ENCODE measurements around the gene DIS3L2.
"Not testable (repeated sequence)": the region's sequence is repeated elsewhere in the genome, so short reads cannot be mapped to it uniquely, and the experiment has no call there.

DIS3L2 gene

GRCh38 chr2:232104076-232104646 lies 142.6 kb downstream of the DIS3L2 start:
- no peak overlapping the region for H3K9ac ChIP-seq (ENCODE audit: low read length)
- no peaks in the 10 kb centered on the region for H3K79me1 ChIP-seq (ENCODE audit: low read length)
- DNase-seq: no peak
- H2AK5ac ChIP-seq (ENCODE audit: low read length): no peak overlapping the region
- no peak overlapping the region for H4K5ac ChIP-seq (ENCODE audit: low read length)
- H3K23ac ChIP-seq (ENCODE audit: low read length): no peak overlapping the region
- H3K4me2 ChIP-seq (ENCODE audit: low read length): no peak overlapping the region
- H3K27ac ChIP-seq (ENCODE audit: low read depth, low read length): no peak overlapping the region
- no peak overlapping the region for H2BK15ac ChIP-seq (replicated peaks; ENCODE audit: low read depth)
- H2BK120ac ChIP-seq (ENCODE audit: low read depth, low read length): no peak overlapping the region
- no peak overlapping the region for H3K4me3 ChIP-seq (ENCODE audit: low read length)
- no peak overlapping the region for H3K4ac ChIP-seq (ENCODE audit: low read depth, low read length)
- no peaks in the 10 kb centered on the region for H3K36me3 ChIP-seq (ENCODE audit: control insufficient read depth, insufficient read depth, low read length)
- H3K27me3 ChIP-seq (ENCODE audit: insufficient read depth, low read length, poor library complexity): no peaks in the 10 kb centered on the region
- H4K8ac ChIP-seq (ENCODE audit: low read depth, low read length): no peak overlapping the region
- no peak overlapping the region for H2BK5ac ChIP-seq (ENCODE audit: low read length)
- H3K56ac ChIP-seq (ENCODE audit: low read length): no peak overlapping the region
- no peaks in the 10 kb centered on the region for H3K79me2 ChIP-seq (ENCODE audit: control insufficient read depth, insufficient read depth, low read length)
- peaks cover 2% of the 10 kb centered on the region for H3K4me1 ChIP-seq (ENCODE audit: control insufficient read depth, low read depth, low read length)
- WGBS (ENCODE audit: extremely low coverage, insufficient coverage, low lambda C conversion rate): no CpG with 5 or more reads among the region's 2 CpGs
- H3K18ac ChIP-seq (ENCODE audit: low read length): no peak overlapping the region

GRCh38 chr2:232111551-232111950 lies 150.0 kb downstream of the DIS3L2 start:
- Histone ChIP-seq H3K18ac (ENCODE audit: low read length) (no peak overlapping the region), H3K4ac (ENCODE audit: low read depth, low read length) (no peak overlapping the region), H3K27me3 (ENCODE audit: insufficient read depth, low read length, poor library complexity) (no peaks in the 10 kb centered on the region), H2BK5ac (ENCODE audit: low read length) (no peak overlapping the region), H3K4me1 (ENCODE audit: control insufficient read depth, low read depth, low read length) (peaks cover 2% of the 10 kb centered on the region), H3K79me1 (ENCODE audit: low read length) (no peaks in the 10 kb centered on the region), H4K8ac (ENCODE audit: low read depth, low read length) (no peak overlapping the region), H3K27ac (ENCODE audit: low read depth, low read length) (no peak overlapping the region), H3K4me2 (ENCODE audit: low read length) (no peak overlapping the region), H2BK120ac (ENCODE audit: low read depth, low read length) (no peak overlapping the region), H2BK15ac (replicated peaks; ENCODE audit: low read depth) (no peak overlapping the region), H3K9ac (ENCODE audit: low read length) (no peak overlapping the region), H2AK5ac (ENCODE audit: low read length) (no peak overlapping the region), H3K36me3 (ENCODE audit: control insufficient read depth, insufficient read depth, low read length) (no peaks in the 10 kb centered on the region), H3K4me3 (ENCODE audit: low read length) (no peak overlapping the region), H3K23ac (ENCODE audit: low read length) (no peak overlapping the region), H3K79me2 (ENCODE audit: control insufficient read depth, insufficient read depth, low read length) (no peaks in the 10 kb centered on the region), H3K56ac (ENCODE audit: low read length) (no peak overlapping the region), H4K5ac (ENCODE audit: low read length) (no peak overlapping the region)
- DNase-seq: no peak
- no CpG with 5 or more reads among the region's 1 CpG for WGBS (ENCODE audit: extremely low coverage, insufficient coverage, low lambda C conversion rate)

- no peak overlapping the region for H3K4ac ChIP-seq (ENCODE audit: low read depth, low read length)
- H2BK15ac ChIP-seq (replicated peaks; ENCODE audit: low read depth): no peak overlapping the region
- no peak overlapping the region for H3K23ac ChIP-seq (ENCODE audit: low read length)
- DNase-seq: no peak
- H3K36me3 ChIP-seq (ENCODE audit: control insufficient read depth, insufficient read depth, low read length): no peaks in the 10 kb centered on the region
- H3K27me3 ChIP-seq (ENCODE audit: insufficient read depth, low read length, poor library complexity): no peaks in the 10 kb centered on the region
- no peak overlapping the region for H2BK5ac ChIP-seq (ENCODE audit: low read length)
- no peak overlapping the region for H2AK5ac ChIP-seq (ENCODE audit: low read length)
- H3K18ac ChIP-seq (ENCODE audit: low read length): no peak overlapping the region
- H3K79me1 ChIP-seq (ENCODE audit: low read length): no peaks in the 10 kb centered on the region
- no peak overlapping the region for H2BK120ac ChIP-seq (ENCODE audit: low read depth, low read length)
- no peak overlapping the region for H3K27ac ChIP-seq (ENCODE audit: low read depth, low read length)
- H3K9ac ChIP-seq (ENCODE audit: low read length): no peak overlapping the region
- H3K4me3 ChIP-seq (ENCODE audit: low read length): no peak overlapping the region
- H3K79me2 ChIP-seq (ENCODE audit: control insufficient read depth, insufficient read depth, low read length): no peaks in the 10 kb centered on the region
- WGBS (ENCODE audit: extremely low coverage, insufficient coverage, low lambda C conversion rate): no CpG with 5 or more reads among the region's 1 CpG
- no peak overlapping the region for H3K4me2 ChIP-seq (ENCODE audit: low read length)
- H3K4me1 ChIP-seq (ENCODE audit: control insufficient read depth, low read depth, low read length): no peaks in the 10 kb centered on the region
- H4K8ac ChIP-seq (ENCODE audit: low read depth, low read length): no peak overlapping the region
- no peak overlapping the region for H3K56ac ChIP-seq (ENCODE audit: low read length)
- H4K5ac ChIP-seq (ENCODE audit: low read length): no peak overlapping the region
Measured at GRCh38 chr2:232113821-232114220, 152.3 kb downstream of the DIS3L2 start.

GRCh38 chr2:232115728-232116361 lies 154.3 kb downstream of the DIS3L2 start:
- H3K23ac ChIP-seq (ENCODE audit: low read length); H2AK5ac ChIP-seq (ENCODE audit: low read length); H4K8ac ChIP-seq (ENCODE audit: low read depth, low read length); H3K27ac ChIP-seq (ENCODE audit: low read depth, low read length); H3K18ac ChIP-seq (ENCODE audit: low read length); H3K4me3 ChIP-seq (ENCODE audit: low read length); H3K4me2 ChIP-seq (ENCODE audit: low read length); H3K4me1 ChIP-seq (ENCODE audit: control insufficient read depth, low read depth, low read length); H2BK5ac ChIP-seq (ENCODE audit: low read length); H3K9ac ChIP-seq (ENCODE audit: low read length); H3K56ac ChIP-seq (ENCODE audit: low read length); H2BK120ac ChIP-seq (ENCODE audit: low read depth, low read length); H3K36me3 ChIP-seq (ENCODE audit: control insufficient read depth, insufficient read depth, low read length); H3K27me3 ChIP-seq (ENCODE audit: insufficient read depth, low read length, poor library complexity); H4K5ac ChIP-seq (ENCODE audit: low read length); H2BK15ac ChIP-seq (replicated peaks; ENCODE audit: low read depth); H3K79me1 ChIP-seq (ENCODE audit: low read length); H3K79me2 ChIP-seq (ENCODE audit: control insufficient read depth, insufficient read depth, low read length); H3K4ac ChIP-seq (ENCODE audit: low read depth, low read length); DNase-seq: not testable (repeated sequence)
- WGBS (ENCODE audit: extremely low coverage, insufficient coverage, low lambda C conversion rate): no CpG with 5 or more reads among the region's 6 CpGs

GRCh38 chr2:232116852-232117251 lies 155.3 kb downstream of the DIS3L2 start:
- no peaks in the 10 kb centered on the region for H3K79me1 ChIP-seq (ENCODE audit: low read length)
- no peak overlapping the region for H3K27ac ChIP-seq (ENCODE audit: low read depth, low read length)
- H3K9ac ChIP-seq (ENCODE audit: low read length): no peak overlapping the region
- H3K23ac ChIP-seq (ENCODE audit: low read length): no peak overlapping the region
- no peak overlapping the region for H3K18ac ChIP-seq (ENCODE audit: low read length)
- no peak overlapping the region for H2BK120ac ChIP-seq (ENCODE audit: low read depth, low read length)
- no peak overlapping the region for H3K4me3 ChIP-seq (ENCODE audit: low read length)
- no peak for DNase-seq
- H2AK5ac ChIP-seq (ENCODE audit: low read length): no peak overlapping the region
- H3K27me3 ChIP-seq (ENCODE audit: insufficient read depth, low read length, poor library complexity): no peaks in the 10 kb centered on the region
- WGBS (ENCODE audit: extremely low coverage, insufficient coverage, low lambda C conversion rate): no CpG with 5 or more reads among the region's 3 CpGs
- no peak overlapping the region for H2BK5ac ChIP-seq (ENCODE audit: low read length)
- no peaks in the 10 kb centered on the region for H3K4me1 ChIP-seq (ENCODE audit: control insufficient read depth, low read depth, low read length)
- H3K4ac ChIP-seq (ENCODE audit: low read depth, low read length): no peak overlapping the region
- no peaks in the 10 kb centered on the region for H3K36me3 ChIP-seq (ENCODE audit: control insufficient read depth, insufficient read depth, low read length)
- H3K56ac ChIP-seq (ENCODE audit: low read length): no peak overlapping the region
- H4K5ac ChIP-seq (ENCODE audit: low read length): no peak overlapping the region
- H4K8ac ChIP-seq (ENCODE audit: low read depth, low read length): no peak overlapping the region
- no peaks in the 10 kb centered on the region for H3K79me2 ChIP-seq (ENCODE audit: control insufficient read depth, insufficient read depth, low read length)
- no peak overlapping the region for H2BK15ac ChIP-seq (replicated peaks; ENCODE audit: low read depth)
- no peak overlapping the region for H3K4me2 ChIP-seq (ENCODE audit: low read length)

- no peak overlapping the region for H2BK5ac ChIP-seq (ENCODE audit: low read length)
- no peak overlapping the region for H3K27ac ChIP-seq (ENCODE audit: low read depth, low read length)
- no peak overlapping the region for H3K18ac ChIP-seq (ENCODE audit: low read length)
- H2AK5ac ChIP-seq (ENCODE audit: low read length): no peak overlapping the region
- peak; percentile 81 for DNase-seq
- no peak overlapping the region for H3K4ac ChIP-seq (ENCODE audit: low read depth, low read length)
- H3K79me1 ChIP-seq (ENCODE audit: low read length): no peaks in the 10 kb centered on the region
- H3K27me3 ChIP-seq (ENCODE audit: insufficient read depth, low read length, poor library complexity): no peaks in the 10 kb centered on the region
- H3K9ac ChIP-seq (ENCODE audit: low read length): no peak overlapping the region
- no peak overlapping the region for H3K56ac ChIP-seq (ENCODE audit: low read length)
- WGBS (ENCODE audit: extremely low coverage, insufficient coverage, low lambda C conversion rate): no CpG with 5 or more reads among the region's 3 CpGs
- H3K23ac ChIP-seq (ENCODE audit: low read length): no peak overlapping the region
- no peak overlapping the region for H4K8ac ChIP-seq (ENCODE audit: low read depth, low read length)
- no peaks in the 10 kb centered on the region for H3K36me3 ChIP-seq (ENCODE audit: control insufficient read depth, insufficient read depth, low read length)
- H2BK15ac ChIP-seq (replicated peaks; ENCODE audit: low read depth): no peak overlapping the region
- no peak overlapping the region for H3K4me3 ChIP-seq (ENCODE audit: low read length)
- H2BK120ac ChIP-seq (ENCODE audit: low read depth, low read length): no peak overlapping the region
- no peak overlapping the region for H4K5ac ChIP-seq (ENCODE audit: low read length)
- H3K79me2 ChIP-seq (ENCODE audit: control insufficient read depth, insufficient read depth, low read length): no peaks in the 10 kb centered on the region
- no peaks in the 10 kb centered on the region for H3K4me1 ChIP-seq (ENCODE audit: control insufficient read depth, low read depth, low read length)
- no peak overlapping the region for H3K4me2 ChIP-seq (ENCODE audit: low read length)
Measured at GRCh38 chr2:232117413-232117812, 155.9 kb downstream of the DIS3L2 start.
